ENCODE data around the gene ELOB.

ELOB gene

DNA sequence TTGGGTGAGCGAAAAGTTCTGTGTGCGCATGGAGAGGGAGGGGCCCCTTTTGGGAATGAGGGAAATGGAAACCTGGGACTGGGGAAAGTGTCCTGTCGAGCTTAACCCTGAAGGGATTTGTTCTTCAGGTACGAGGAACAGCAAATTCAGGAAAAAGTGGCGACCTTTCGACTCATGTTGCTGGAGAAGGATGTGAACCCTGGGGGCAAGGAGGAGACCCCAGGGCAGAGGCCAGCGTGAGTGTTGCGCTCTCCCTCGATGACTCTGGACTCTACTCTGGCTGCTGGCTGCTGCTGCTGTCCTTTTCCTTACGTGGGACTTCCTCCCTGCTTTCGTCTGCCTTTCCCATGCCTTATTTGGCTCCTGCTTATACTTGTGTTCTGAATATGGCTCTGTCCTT, 19.7 kb downstream of the ELOB start:
- Histone ChIP-seq H3K9me2 (ENCODE audit: low read depth, low read length) (no peaks in the 10 kb centered on the region), H2AFZ (ENCODE audit: low read length) (no peak overlapping the region), H3F3A (ENCODE audit: insufficient read depth, low read length) (no peaks in the 10 kb centered on the region), H3K4me1 (ENCODE audit: insufficient read depth, low read length, severe bottlenecking) (peaks cover 19% of the 10 kb centered on the region), H3K36me3 (ENCODE audit: insufficient read depth, low read length) (peaks cover 93% of the 10 kb centered on the region), H3K79me2 (ENCODE audit: insufficient read depth, low read length) (peaks cover 48% of the 10 kb centered on the region), H3K4me2 (ENCODE audit: low read length) (no peak overlapping the region), H3K27me3 (ENCODE audit: insufficient read depth, low read length) (no peaks in the 10 kb centered on the region), H3K4me3 (ENCODE audit: low read depth, low read length, poor library complexity, severe bottlenecking) (no peak overlapping the region), H4K20me1 (ENCODE audit: insufficient read depth, low read length) (peaks cover 7% of the 10 kb centered on the region), H3K9me3 (ENCODE audit: low read length) (no peaks in the 10 kb centered on the region), H3K9ac (ENCODE audit: low read length) (no peak overlapping the region), H3K27ac (ENCODE audit: low read depth, low read length, poor library complexity, severe bottlenecking) (no peak overlapping the region)
- no peak for TF ChIP-seq EZH2 (IDR thresholded peaks at IDR 0.05; ENCODE audit: borderline replicate concordance, low read length)
- TF ChIP-seq, protein P1, sequence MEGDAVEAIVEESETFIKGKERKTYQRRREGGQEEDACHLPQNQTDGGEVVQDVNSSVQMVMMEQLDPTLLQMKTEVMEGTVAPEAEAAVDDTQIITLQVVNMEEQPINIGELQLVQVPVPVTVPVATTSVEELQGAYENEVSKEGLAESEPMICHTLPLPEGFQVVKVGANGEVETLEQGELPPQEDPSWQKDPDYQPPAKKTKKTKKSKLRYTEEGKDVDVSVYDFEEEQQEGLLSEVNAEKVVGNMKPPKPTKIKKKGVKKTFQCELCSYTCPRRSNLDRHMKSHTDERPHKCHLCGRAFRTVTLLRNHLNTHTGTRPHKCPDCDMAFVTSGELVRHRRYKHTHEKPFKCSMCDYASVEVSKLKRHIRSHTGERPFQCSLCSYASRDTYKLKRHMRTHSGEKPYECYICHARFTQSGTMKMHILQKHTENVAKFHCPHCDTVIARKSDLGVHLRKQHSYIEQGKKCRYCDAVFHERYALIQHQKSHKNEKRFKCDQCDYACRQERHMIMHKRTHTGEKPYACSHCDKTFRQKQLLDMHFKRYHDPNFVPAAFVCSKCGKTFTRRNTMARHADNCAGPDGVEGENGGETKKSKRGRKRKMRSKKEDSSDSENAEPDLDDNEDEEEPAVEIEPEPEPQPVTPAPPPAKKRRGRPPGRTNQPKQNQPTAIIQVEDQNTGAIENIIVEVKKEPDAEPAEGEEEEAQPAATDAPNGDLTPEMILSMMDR (IDR thresholded peaks at IDR 0.05; ENCODE audit: low read length) = no peak

DNA sequence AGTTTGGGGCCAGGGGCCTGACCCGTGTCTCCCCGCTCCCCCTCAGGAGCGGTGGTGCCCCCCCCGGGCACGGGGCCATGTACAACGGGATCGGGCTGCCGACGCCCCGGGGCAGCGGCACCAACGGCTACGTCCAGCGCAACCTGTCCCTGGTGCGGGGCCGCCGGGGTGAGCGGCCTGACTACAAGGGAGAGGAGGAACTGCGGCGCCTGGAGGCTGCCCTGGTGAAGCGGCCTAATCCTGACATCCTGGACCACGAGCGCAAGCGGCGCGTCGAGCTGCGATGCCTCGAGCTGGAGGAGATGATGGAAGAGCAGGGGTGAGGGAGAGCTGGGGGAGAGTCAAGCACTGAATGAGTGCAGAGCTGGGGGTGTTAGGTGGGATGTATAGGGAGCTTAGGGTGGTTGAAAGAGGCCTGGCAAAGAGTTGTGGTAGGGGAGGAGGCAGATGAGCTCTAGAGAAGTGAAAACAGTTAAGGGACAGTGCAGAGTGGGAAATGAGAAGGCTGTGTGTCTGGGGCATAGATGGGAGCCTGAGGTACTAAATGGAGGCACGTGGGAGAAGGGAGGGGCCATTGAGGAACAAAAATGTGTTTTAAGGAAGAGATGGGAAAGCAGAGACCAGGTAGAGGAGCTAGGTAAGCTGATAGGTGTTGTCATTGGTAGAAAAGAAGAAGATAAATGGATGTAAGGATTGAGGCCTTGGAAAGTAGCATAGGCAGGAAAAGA, 20.6 kb downstream of the ELOB start:
- Histone ChIP-seq H2AFZ (ENCODE audit: low read length) (no peak overlapping the region), H3K4me1 (ENCODE audit: insufficient read depth, low read length, severe bottlenecking) (peaks cover 25% of the 10 kb centered on the region), H3K9ac (ENCODE audit: low read length) (no peak overlapping the region), H3K27ac (ENCODE audit: low read depth, low read length, poor library complexity, severe bottlenecking) (no peak overlapping the region), H3K4me2 (ENCODE audit: low read length) (no peak overlapping the region), H3K4me3 (ENCODE audit: low read depth, low read length, poor library complexity, severe bottlenecking) (no peak overlapping the region), H4K20me1 (ENCODE audit: insufficient read depth, low read length) (peaks cover 7% of the 10 kb centered on the region), H3K9me2 (ENCODE audit: low read depth, low read length) (no peaks in the 10 kb centered on the region), H3F3A (ENCODE audit: insufficient read depth, low read length) (no peaks in the 10 kb centered on the region), H3K9me3 (ENCODE audit: low read length) (no peaks in the 10 kb centered on the region), H3K36me3 (ENCODE audit: insufficient read depth, low read length) (peaks cover 85% of the 10 kb centered on the region), H3K79me2 (ENCODE audit: insufficient read depth, low read length) (peaks cover 48% of the 10 kb centered on the region), H3K27me3 (ENCODE audit: insufficient read depth, low read length) (no peaks in the 10 kb centered on the region)
- no peak for TF ChIP-seq EZH2 (IDR thresholded peaks at IDR 0.05; ENCODE audit: borderline replicate concordance, low read length)
- TF ChIP-seq, protein P1 (IDR thresholded peaks at IDR 0.05; ENCODE audit: low read length) = no peak

DNA sequence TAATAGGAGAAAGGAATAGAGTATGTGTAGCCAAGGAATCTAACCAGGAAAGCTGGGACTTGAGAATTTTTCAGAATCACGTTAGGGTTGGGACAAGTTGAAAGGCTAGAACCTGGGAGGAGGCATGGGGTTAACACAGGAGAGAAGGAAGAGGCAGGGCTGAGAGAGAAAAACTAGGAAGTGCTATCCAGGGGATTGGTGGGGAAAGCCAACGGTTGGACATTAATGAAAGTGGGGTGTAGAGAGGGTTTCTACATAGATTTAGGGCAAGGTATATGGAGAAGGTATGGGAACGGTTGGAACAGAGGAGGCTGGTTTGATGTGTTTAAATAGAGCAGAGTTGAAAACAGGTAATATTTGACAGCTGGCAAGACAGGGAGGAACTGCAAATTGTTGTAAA, 21.9 kb downstream of the ELOB start:
- Histone ChIP-seq H3K9ac (ENCODE audit: low read length) (peak overlapping the region; percentile 100; the same call in 1 of the 2 replicates), H3K4me3 (ENCODE audit: low read depth, low read length, poor library complexity, severe bottlenecking) (peak overlapping the region; percentile 94), H3K9me2 (ENCODE audit: low read depth, low read length) (no peaks in the 10 kb centered on the region), H2AFZ (ENCODE audit: low read length) (no peak overlapping the region), H3F3A (ENCODE audit: insufficient read depth, low read length) (no peaks in the 10 kb centered on the region), H3K79me2 (ENCODE audit: insufficient read depth, low read length) (peaks cover 48% of the 10 kb centered on the region), H3K36me3 (ENCODE audit: insufficient read depth, low read length) (peaks cover 72% of the 10 kb centered on the region), H4K20me1 (ENCODE audit: insufficient read depth, low read length) (peaks cover 7% of the 10 kb centered on the region), H3K4me1 (ENCODE audit: insufficient read depth, low read length, severe bottlenecking) (peaks cover 33% of the 10 kb centered on the region), H3K27ac (ENCODE audit: low read depth, low read length, poor library complexity, severe bottlenecking) (no peak overlapping the region), H3K4me2 (ENCODE audit: low read length) (peak overlapping the region; percentile 87), H3K27me3 (ENCODE audit: insufficient read depth, low read length) (no peaks in the 10 kb centered on the region), H3K9me3 (ENCODE audit: low read length) (no peaks in the 10 kb centered on the region)
- TF ChIP-seq EZH2 (IDR thresholded peaks at IDR 0.05; ENCODE audit: borderline replicate concordance, low read length) = no peak
- TF ChIP-seq, protein P1 (IDR thresholded peaks at IDR 0.05; ENCODE audit: low read length) = no peak
